ENCODE measurements around the gene HBA2.

GRCh38 chr16:179211-180092 is 6.8 kb downstream of the HBA2 start:
- TF ChIP-seq CTCF (IDR thresholded peaks at IDR 0.05) (no peak), POLR2AphosphoS5 (IDR thresholded peaks at IDR 0.05; ENCODE audit: low read depth, low read length) (no peak)
